Upper lobe of right lung (tissue), 1 donor: ENCODE results near the gene DAPK2. TPM values are rescaled to one million over a fixed set of nuclear protein-coding genes. Genes with fewer than 3 reads are reported as not detected.

Experiments
- ATAC-seq: fragments of 200-7000 bp; cut with Tn5 transposase; one replicate; pipeline ENCODE4 v1.9.1; 2020; ENCODE audit warnings: mild to moderate bottlenecking, moderate library complexity
- DNase-seq: peaks from one replicate; pipeline ENCODE4 v3.0.0-alpha.2; 2020
- H3K27ac ChIP-seq: fragments of 200-600 bp; one replicate; pipeline ENCODE4 v1.8.0; 2022
- H3K27me3 ChIP-seq: fragments of 200-600 bp; one replicate; pipeline ENCODE4 v1.8.0; 2022; ENCODE audit warnings: mild to moderate bottlenecking
- H3K36me3 ChIP-seq: fragments of 200-600 bp; one replicate; pipeline ENCODE4 v1.8.0; 2022
- H3K4me1 ChIP-seq: fragments of 200-600 bp; one replicate; pipeline ENCODE4 v1.8.0; 2022
- H3K4me3 ChIP-seq: fragments of 200-600 bp; one replicate; pipeline ENCODE4 v1.8.0; 2022; ENCODE audit warnings: mild to moderate bottlenecking
- H3K9me3 ChIP-seq: fragments of 200-600 bp; one replicate; pipeline ENCODE4 v1.8.0; 2022
- intact Hi-C: fragments of 100-400 bp; cut with DNase I; formaldehyde crosslinking; loops from one replicate; pipeline ENCODE4 v1.11.0; 2022
- total RNA-seq: library from RNA; stranded (reverse); fragmentation: NEBNext Ultra II Directional; extraction: Animal tissue kit (Norgen Biotek cat#: 25700); gene quantifications from one replicate; pipeline ENCODE4 v1.2.1, GENCODE V29; 2021
- TF ChIP-seq, protein P1 (sequence below): fragments of 200-600 bp; IDR thresholded peaks from one replicate; pipeline ENCODE4 v1.8.0; 2022; ENCODE audit warnings: antibody characterized with exemption
- donor health status: DM: no; HTN: yes; CAD: no; lungs with severe emphysema.

The DAPK2 gene
- total RNA-seq, 1 donor from 2014 or later = 73.3 TPM

DNA sequence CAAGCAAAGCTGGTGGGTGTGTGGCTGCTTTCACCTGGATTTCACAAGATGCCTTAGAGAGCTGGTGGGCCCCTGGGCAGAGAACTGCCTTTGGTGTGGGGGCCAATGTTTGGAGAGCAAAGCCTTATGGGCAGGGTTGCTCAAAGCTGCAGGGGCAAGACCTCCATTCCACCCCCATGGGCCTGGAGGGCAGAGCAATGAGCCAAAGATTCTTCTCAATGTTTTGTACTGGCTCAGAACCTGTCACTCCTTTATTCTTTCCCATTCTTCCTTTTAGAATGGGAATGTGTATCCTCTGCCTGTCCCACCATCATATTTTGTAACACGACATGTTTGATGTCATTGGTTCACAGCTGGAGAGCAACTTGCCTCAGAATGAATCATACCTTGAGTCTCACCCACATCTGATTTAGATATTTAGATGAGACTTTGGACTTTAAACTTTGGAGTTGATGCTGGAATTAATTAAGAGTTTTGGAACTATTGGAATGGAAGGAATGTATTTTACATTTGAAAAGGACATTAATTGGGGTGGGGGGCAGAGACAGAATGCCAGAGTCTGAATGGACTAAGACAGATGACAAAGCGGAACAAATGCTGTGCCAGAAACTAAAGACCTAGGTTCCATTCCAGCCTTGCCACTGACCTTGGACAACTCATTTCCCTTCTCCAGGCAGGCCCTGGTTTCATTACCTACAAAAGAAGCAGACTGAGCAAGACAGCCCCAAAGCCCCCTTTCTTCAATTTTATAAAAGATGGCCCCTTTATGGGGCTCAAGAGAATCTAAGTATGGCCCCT, 72.9 kb downstream of the DAPK2 start:
- H3K36me3 ChIP-seq = peaks cover 4% of the 10 kb centered on the region
- H3K4me3 ChIP-seq = no peak overlapping the region
- TF ChIP-seq, protein P1, sequence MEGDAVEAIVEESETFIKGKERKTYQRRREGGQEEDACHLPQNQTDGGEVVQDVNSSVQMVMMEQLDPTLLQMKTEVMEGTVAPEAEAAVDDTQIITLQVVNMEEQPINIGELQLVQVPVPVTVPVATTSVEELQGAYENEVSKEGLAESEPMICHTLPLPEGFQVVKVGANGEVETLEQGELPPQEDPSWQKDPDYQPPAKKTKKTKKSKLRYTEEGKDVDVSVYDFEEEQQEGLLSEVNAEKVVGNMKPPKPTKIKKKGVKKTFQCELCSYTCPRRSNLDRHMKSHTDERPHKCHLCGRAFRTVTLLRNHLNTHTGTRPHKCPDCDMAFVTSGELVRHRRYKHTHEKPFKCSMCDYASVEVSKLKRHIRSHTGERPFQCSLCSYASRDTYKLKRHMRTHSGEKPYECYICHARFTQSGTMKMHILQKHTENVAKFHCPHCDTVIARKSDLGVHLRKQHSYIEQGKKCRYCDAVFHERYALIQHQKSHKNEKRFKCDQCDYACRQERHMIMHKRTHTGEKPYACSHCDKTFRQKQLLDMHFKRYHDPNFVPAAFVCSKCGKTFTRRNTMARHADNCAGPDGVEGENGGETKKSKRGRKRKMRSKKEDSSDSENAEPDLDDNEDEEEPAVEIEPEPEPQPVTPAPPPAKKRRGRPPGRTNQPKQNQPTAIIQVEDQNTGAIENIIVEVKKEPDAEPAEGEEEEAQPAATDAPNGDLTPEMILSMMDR = no peak
- H3K27ac ChIP-seq = no peak overlapping the region
- H3K4me1 ChIP-seq = peaks cover 42% of the 10 kb centered on the region
- H3K9me3 ChIP-seq = no peaks in the 10 kb centered on the region
- intact Hi-C loops = no loop called here
- ATAC-seq (no peak), DNase-seq (no peak)
- no peaks in the 10 kb centered on the region for H3K27me3 ChIP-seq

DNA sequence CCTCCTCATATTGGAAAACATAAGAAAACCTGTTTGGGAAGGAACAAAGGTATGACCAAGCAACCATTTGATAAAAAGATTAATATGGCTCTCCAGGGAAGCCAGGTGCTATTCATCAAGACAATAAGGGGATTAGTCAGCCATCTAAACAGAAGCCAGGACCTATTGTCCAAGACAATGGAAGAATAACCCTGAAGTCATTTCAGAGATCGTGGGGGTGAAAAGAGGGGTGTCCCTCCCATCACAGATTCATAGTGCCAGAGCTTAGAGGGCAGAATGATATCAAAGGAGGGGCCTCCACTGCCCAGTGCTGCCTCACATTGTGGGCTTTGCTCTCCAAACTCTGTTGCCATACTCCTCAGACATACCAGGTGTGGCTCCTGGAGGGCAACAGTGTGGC, 73.5 kb downstream of the DAPK2 start:
- H3K27me3 ChIP-seq = no peaks in the 10 kb centered on the region
- DNase-seq (no peak), ATAC-seq (no peak)
- TF ChIP-seq, protein P1 = no peak
- peaks cover 48% of the 10 kb centered on the region for H3K4me1 ChIP-seq
- H3K9me3 ChIP-seq = no peaks in the 10 kb centered on the region
- intact Hi-C loops = no loop called here
- H3K36me3 ChIP-seq = peaks cover 4% of the 10 kb centered on the region
- H3K27ac ChIP-seq = no peak overlapping the region
- H3K4me3 ChIP-seq = no peak overlapping the region

DNA sequence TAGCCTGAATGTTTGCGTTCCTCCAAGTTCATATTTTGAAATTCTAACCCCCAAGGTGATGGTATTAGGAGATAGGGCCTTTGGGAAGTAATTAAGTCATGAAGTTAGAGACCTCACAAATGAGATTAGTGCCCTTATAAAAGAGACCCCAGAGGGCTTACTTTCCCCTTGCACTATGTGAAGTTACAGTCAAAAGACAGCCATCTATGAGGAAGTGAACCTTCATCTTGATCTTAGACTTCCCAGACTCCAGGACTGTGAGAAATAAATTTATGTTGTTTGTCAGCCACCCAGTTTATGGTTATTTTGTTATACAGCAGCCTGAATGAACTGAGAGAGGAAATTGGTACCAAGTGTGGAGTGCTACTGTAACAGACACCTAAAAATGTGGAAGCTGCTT, 74.4 kb downstream of the DAPK2 start:
- Histone ChIP-seq H3K4me1 (peaks cover 48% of the 10 kb centered on the region), H3K36me3 (no peaks in the 10 kb centered on the region), H3K27me3 (no peaks in the 10 kb centered on the region), H3K9me3 (no peaks in the 10 kb centered on the region), H3K4me3 (no peak overlapping the region), H3K27ac (no peak overlapping the region)
- ATAC-seq = no peak
- TF ChIP-seq, protein P1 = no peak
- DNase-seq = no peak
- intact Hi-C loops = no loop called here

DNA sequence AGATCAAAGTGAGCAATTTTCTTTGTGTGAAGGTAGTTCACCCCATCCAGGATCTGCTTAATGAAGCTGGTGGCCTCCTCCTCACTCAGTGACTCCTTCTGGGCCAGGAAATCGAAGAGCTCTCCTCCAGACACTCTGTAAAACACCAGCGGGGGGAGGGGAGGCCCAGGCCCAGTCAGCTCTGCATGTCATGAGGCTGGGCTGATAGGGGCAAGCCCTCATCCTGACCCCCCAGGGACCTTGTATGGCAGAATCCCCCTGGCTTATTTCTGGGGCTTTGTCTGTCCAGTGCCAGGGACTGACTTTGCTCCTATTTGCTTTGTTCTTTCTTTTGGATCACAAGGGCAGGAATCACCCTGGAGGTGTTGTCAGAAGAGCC, 74.9 kb downstream of the DAPK2 start:
- Histone ChIP-seq H3K27me3 (no peaks in the 10 kb centered on the region), H3K4me1 (peaks cover 48% of the 10 kb centered on the region), H3K9me3 (no peaks in the 10 kb centered on the region), H3K27ac (peak overlapping the region; percentile 66), H3K4me3 (no peak overlapping the region), H3K36me3 (no peaks in the 10 kb centered on the region)
- DNase-seq (no peak), ATAC-seq (no peak)
- intact Hi-C loops = no loop called here
- TF ChIP-seq, protein P1 = no peak

DNA sequence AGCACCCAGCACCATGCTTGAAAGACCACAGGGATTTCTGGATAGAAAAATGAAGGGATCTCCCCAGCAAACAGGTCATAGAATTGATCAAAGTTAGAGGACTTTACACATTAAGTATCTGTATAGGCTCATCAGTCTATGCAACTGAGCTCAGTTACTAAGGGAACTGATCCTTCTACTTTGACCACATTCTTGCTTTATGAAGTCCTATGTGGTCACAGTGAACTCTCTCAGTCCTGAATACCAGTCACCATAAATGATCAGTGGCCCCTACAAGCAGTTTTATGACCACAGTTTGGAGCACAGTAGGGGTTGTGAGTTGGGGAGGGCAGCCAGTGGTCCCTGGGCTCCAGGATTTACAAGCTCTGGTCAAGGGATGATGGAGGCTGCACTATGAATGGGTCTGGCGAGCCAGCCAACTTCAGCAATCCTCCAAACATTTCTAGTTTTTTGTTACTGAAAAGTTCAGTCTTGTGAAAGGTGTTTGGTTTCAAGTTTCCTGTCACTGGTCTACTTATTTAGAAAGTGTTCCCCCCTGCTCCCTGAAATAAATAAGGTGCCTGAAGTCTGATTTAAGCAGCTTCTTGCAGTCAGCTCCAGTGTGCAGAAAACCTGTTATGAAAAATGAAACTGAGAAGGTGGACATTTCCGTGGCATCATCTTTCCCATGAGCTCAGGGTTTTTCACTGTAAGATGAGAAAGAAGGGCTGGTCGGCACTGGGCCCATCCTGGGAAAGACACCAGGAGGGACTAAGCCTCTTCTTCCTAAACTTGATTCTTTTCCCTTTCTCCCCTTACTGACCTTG, 75.5 kb downstream of the DAPK2 start:
- H3K27ac ChIP-seq = peak overlapping the region; percentile 66
- H3K4me3 ChIP-seq = no peak overlapping the region
- ATAC-seq (no peak), DNase-seq (no peak)
- H3K36me3 ChIP-seq = no peaks in the 10 kb centered on the region
- H3K4me1 ChIP-seq = peaks cover 48% of the 10 kb centered on the region
- TF ChIP-seq, protein P1 = no peak
- no peaks in the 10 kb centered on the region for H3K27me3 ChIP-seq
- intact Hi-C loops = no loop called here
- no peaks in the 10 kb centered on the region for H3K9me3 ChIP-seq
